ENCODE results near the gene SDF2L1. TPM values are rescaled to one million over a fixed set of nuclear protein-coding genes. Genes with fewer than 3 reads are reported as not detected.
"Not testable (repeated sequence)": the region's sequence is repeated elsewhere in the genome, so short reads cannot be mapped to it uniquely, and the experiment has no call there.

Gene SDF2L1
- total RNA-seq, 1 experiment from 2014 or later: 25.3 TPM

DNA sequence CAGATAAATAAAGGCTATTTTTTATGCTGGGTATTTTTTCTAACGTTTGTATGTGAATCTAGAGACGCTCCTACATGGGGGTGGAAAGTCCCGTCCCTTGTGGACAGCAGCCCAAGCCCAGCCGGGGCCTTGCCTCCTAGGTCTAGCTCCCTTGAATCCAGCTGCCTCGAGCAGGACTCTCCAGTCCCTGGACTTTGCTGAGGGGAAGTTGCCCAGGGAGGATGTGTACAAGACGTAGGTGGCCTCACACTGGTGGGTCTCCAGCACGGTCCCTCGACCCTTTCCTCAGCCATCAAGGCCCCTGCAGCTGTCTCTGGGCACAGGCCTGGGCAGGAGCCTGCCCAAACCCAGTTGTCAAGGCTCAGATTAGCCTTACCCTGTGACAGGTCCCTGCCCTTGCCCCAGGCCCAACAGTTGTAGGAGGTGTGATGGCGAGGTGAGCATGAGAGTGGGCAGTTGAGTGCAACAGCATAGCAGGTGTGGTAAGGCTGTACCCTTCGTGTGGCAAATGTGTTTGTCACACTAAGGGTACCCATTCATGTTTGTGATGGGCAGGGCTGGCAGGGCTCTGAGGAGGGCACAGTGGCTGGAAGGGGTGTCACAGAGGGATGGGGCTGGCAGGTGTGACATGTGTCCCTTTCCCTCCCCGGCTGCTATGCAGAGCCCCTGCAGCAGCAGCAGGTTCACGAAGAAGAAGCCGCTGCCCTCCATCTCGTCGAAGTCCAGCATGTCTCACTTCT is 6.2 kb upstream of the SDF2L1 start:
- no peak for DNase-seq (ENCODE audit: extremely low read depth, low read depth)

- DNase-seq (ENCODE audit: extremely low read depth, low read depth): no peak
These were observed 5.4 kb upstream of the SDF2L1 start for GRCh38 chr22:21636629-21637218.

DNA sequence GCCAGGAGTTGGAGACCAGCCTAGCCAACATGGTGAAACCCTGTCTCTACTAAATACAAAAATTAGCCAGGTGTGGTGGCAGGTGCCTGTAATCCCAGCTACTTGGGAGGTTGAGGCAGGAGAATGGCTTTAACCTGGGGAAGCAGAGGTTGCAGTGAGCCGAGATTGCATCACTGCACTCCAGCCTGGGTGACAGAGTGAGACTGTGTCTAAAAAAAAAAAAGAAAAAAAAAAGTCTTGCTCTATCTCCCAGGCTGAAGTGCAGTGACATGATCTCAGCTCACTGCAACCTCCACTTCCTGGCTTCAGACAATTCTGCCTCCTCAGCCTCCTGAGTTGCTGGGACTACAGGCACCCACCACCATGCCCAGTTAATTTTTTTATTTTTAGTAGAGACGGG is 4.7 kb upstream of the SDF2L1 start:
- DNase-seq (ENCODE audit: extremely low read depth, low read depth): not testable (repeated sequence)

DNA sequence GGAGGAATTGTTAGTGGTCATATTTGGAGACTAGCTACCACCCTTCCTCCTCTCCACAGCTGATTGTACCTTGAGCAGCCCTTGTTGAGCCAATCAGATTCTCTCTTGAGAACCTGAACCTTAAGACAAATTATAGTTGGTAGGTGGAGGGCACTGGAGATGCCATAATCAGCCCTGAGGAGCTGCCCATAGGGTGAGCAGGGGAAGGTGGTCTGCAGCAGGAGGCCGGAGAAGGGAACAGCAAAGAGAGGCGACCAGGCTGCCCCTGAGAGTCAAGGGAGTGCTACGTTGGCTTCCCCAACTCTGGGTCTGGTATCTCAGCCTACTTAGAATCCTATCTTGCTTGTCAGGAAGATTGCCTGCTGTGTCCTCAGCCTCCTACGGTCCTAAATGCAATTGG is 2.7 kb upstream of the SDF2L1 start:
- no peak for DNase-seq (ENCODE audit: extremely low read depth, low read depth)

- DNase-seq (ENCODE audit: extremely low read depth, low read depth): no peak
These were observed 1.3 kb upstream of the SDF2L1 start for GRCh38 chr22:21640810-21641209.

DNA sequence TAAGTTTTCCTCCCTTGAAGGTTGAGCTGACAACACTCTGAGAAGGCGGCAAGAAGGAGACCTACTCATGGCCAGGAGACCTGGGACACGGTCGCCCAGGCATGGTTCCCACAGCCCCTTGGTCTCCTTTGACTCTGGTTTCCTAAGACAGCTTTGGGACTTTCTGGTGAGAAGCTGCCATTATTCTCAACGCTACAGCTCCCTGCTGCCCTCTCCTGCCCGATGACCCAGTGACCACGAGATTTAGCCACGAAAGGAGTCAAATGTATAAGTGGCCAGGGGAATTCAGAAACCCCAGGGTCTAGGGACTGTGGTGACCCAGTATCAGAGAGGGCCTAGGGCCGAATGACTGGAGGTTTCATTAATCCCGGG is 699 bp upstream of the SDF2L1 start:
- DNase-seq (ENCODE audit: extremely low read depth, low read depth): peak; percentile 50

DNA sequence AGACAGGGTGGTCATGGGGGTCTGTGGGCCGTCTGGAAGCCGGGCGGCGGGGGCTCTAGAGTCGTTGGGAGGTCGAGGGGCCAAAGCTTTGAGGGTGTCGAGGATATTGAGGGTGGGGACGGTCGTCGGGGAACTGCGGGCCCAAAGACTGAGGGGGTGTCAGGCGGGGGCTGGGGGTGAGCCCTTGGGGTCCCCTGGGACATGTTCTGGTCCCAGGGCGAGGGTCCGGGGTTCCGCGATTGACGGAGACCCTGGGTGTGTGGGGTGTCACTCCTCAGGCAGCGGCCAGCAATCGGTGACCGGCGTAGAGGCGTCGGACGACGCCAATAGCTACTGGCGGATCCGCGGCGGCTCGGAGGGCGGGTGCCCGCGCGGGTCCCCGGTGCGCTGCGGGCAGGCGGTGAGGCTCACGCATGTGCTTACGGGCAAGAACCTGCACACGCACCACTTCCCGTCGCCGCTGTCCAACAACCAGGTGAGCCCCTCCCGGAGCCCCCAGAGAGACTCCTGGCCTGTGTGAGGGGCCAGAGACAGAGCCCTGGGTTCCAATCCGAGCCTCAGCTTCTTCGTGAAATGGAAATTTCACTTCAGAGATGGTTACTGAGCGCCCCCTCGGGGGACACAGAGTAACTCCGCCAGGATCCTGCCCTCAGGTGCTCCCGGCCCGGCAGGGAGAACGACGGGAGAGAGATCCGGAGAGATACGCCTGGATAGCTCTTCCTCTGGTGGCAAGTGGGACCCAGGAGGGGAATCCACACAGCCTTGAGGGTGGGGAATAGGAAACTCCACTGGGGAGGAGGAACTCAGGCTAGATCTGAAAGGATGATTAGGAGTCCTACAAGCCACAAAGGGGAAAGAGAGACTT is 714 bp downstream of the SDF2L1 start:
- peak; percentile 52 for DNase-seq (ENCODE audit: extremely low read depth, low read depth)

GRCh38 chr22:21643533-21644357 is 1.6 kb downstream of the SDF2L1 start:
- no peak for DNase-seq (ENCODE audit: extremely low read depth, low read depth)

- not testable (repeated sequence) for DNase-seq (ENCODE audit: extremely low read depth, low read depth)
These were observed 3.4 kb downstream of the SDF2L1 start for GRCh38 chr22:21645513-21645912.

- DNase-seq (ENCODE audit: extremely low read depth, low read depth): peak; percentile 71
These were observed 4.8 kb downstream of the SDF2L1 start for GRCh38 chr22:21646608-21647590.

DNA sequence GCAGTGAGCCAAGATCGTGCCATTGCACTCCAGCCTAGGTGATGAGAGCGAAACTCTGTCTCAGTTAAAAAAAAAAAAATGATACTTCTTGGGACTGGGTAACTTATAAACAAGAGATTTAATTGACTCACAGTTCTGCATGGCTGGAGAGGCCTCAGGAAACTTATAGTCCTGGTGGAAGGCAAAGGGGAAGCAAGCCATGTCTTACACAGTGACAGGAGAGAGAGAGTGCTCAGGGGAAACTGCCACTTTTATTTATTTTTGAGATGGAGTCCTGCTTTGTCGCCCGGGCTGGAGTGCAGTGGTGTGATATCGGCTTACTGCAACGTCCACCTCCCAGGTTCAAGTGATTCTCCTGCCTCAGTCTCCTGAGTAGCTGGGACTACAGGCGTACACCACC is 8.2 kb downstream of the SDF2L1 start:
- no peak for DNase-seq (ENCODE audit: extremely low read depth, low read depth)

DNA sequence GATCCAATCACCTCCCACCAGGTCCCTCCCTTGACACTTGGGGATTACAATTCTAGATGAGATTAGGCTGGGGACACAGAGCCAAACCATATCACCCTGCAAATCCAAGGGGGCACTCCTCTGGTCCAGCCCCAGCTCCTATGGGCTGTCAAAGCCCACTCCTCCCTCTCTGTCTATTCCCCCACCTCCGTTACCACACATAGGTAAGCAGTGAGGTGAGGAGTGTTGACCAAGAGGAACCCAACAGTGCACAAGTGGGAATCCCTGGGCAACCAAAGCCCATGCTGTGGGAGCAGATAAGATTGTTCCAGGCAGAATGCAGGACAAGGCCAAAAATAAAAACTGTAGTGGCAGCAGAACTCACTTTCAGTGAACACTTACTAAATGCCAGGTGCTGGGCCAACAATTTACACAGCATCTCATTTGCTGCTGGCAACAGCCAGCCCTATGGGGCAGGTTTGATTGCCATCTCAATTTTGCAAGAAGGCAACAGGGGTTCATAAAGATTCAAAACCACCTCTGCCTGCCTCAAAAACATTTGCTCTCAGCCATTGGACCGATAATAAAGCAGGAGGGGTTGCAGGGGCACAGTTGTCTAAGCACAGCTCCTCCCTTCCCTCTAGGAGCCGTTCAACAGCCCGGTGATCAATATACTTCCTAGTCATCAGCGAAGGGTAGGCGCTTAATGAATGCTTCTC is 8.9 kb downstream of the SDF2L1 start:
- DNase-seq (ENCODE audit: extremely low read depth, low read depth): no peak

DNA sequence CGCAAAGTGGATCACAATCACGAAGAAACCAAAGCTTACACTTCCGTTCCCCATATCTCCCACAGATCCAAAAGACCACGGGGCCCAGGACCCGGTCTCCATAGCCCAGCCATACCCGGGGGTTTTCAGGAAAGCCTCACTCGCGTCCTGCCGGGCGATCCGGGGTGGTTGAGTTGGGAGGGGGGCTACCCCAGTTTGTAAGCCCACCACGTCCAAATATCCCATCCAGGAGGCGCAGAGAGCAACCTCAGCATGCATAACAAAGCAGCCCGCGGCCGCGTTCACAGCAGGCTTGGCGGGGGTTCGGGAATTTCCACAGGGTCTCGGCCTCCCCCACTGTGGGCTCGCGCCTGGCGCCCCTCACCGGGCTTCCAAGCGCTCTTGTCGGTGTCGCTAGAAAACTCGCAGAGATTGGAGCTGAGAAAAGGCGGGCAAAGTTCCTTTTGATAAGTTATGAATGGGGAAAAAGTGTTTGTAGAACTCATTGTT is 9.5 kb downstream of the SDF2L1 start:
- DNase-seq (ENCODE audit: extremely low read depth, low read depth): no peak

- no peak for DNase-seq (ENCODE audit: extremely low read depth, low read depth)
These were observed 10.0 kb downstream of the SDF2L1 start for GRCh38 chr22:21652010-21652546.

DNA sequence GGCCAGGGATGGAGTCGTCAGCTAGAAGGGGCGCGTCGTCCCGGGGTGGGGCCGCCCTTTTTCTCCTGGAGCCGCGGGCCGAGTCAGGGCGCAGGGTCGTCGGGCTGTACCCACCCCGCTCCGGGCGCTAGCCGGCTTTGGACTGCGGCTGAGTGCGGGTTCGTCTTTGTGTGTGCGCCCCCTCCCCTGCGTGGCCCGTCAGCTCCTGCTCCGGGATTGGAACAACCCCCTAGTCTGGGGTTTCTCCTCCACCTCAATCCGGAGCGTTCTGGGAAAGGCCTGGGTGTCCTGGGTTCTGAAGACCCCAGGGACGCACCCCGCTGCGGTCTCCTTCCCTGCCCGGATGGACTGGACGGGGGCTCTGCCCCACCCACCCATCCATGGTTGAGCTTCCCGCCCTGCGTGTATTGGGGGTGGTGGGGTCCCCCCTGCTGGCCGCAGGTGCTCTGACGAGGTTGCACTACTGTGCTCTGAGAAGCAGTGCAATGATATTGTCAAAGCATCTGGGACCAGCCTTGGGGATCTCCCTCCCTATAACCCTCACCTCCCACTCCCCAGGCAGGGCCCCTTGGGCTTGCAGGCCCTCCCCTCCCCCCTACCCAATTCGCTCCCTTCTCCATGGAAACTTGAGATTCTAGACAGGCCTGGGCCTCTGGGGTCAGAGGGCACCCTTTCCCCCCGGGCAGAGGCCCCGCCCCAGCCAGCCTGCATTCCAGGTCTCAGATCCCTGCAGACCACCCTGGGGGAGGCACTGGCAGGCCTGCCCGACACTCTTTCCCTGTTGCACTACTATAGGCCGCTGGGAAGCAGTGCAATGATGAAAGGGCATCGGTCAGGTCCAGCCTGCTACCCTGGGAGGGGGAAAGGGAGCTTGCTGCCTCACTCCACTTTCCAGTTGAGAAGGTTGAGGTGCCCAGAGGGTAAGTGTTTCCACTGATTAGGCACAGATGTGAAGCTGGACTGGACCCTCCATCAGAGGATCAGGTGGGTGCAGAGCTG is 10.7 kb downstream of the SDF2L1 start:
- DNase-seq (ENCODE audit: extremely low read depth, low read depth): no peak

GRCh38 chr22:21657020-21657359 is 14.9 kb downstream of the SDF2L1 start:
- no peak for DNase-seq (ENCODE audit: extremely low read depth, low read depth)

DNA sequence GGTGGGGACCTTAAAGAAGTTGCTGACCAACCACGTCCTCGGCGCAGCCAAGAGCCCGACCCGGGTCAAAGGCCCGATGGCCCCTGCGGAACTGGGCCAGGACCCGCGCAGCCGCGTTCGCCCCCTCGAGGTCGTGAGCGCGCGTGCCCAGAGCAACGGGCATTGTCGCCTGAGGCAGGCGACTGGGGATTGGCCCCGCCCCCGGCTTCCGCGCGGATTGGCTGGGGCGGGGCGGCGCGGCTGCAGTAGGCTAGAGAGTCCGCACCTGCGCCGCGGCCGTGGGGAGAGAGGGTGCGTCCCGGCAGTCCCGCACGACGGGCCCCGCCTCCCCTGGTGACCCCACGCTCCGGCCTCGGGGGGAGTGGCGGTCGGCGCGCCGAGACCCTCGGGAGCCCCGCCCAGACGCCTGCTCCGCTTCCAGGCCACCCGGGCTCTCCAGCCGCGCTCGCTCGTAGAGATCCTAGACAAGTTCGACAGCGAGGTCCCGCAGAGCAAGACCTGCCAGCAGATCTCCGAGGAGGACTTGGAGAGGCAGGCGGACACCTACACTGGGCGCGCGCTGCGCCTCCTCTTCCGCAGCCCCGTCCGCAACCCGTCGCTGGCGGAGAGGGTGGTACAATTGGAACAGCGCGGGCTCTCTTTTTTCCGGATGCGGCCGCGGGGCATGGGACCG is 15.4 kb downstream of the SDF2L1 start:
- DNase-seq (ENCODE audit: extremely low read depth, low read depth): no peak

Measured in NCI-H460 (cell line).